ENCODE results near the gene CHST11.

- peak in 1 of 3 donors; percentile 28 for TF ChIP-seq CTCF (IDR thresholded peaks at IDR 0.05)
- no peak for TF ChIP-seq POLR2A (IDR thresholded peaks at IDR 0.05)
Observed at GRCh38 chr12:104456417-104456949, at the start of gene CHST11.

All from ovary (tissue), 3 donors.